ENCODE results near the gene OTOF. TPM values are rescaled to one million over a fixed set of nuclear protein-coding genes. Genes with fewer than 3 reads are reported as not detected.
A peak's percentile ranks its signal among the peaks of the same experiment; 100 is the strongest.

The OTOF gene
- total and polyA plus RNA-seq, 2 of the 13 experiments (the other 11 are each of a cell fraction or from before 2014, with no cell fraction given) = 0.04 TPM; not detected in 1

DNA sequence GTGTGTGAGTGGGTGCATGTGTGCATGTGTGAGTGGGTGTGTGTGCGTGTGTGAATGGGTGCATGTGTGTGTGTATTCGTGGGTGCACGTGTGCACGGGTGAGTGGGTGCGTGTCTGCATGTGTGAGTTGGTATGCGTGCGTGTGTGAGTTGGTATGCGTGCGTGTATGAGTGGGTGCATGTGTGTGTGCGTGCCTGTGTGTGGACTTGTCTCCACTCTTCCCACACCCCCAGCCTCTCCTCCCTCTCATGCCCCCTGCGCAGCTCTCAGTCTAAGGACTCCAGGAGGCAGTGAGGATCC is 5.1 kb upstream of the OTOF start:
- CTCF ChIA-PET (ENCODE audit: low intra/inter-chr PET ratio, low total read pairs) = no interaction called here
- intact Hi-C loops (cut with micrococcal nuclease; ENCODE audit: unreplicated experiment) (no loop called here), in situ Hi-C loops (cut with HindIII; ENCODE audit: extremely low pct_ligation_motif_present, low pct_unique_long_range_greater_than_20kb) (no loop called here)
- ATAC-seq (no peak), FAIRE-seq (no peak), DNase-seq (ENCODE audit: low spot score) (no peak)
- 89% methylated on average over 11 of the region's 11 CpGs for WGBS (ENCODE audit: low lambda C conversion rate)
- no peak overlapping the region for H3K9ac ChIP-seq (ENCODE audit: insufficient read depth, low read depth, low read length)
- H2AFZ ChIP-seq (ENCODE audit: low read length) = no peak overlapping the region
- no peaks in the 10 kb centered on the region for H4K20me1 ChIP-seq (ENCODE audit: insufficient read depth, low read length)
- no peaks in the 10 kb centered on the region for H3K9me3 ChIP-seq (ENCODE audit: low read length)
- no peak overlapping the region for H3K4me3 ChIP-seq (replicated peaks in 1 of 3; ENCODE audit: insufficient read depth in 1 of 3, low read depth in 2 of 3, low read length in 3 of 3)
- H3K27ac ChIP-seq (ENCODE audit: extremely low read length, insufficient read depth, low read length) = no peak overlapping the region
- no peaks in the 10 kb centered on the region for H3K79me2 ChIP-seq (ENCODE audit: insufficient read depth, low read length)
- no peaks in the 10 kb centered on the region for H3K36me3 ChIP-seq (replicated peaks in 1 of 2; ENCODE audit: control insufficient read depth in 1 of 2, insufficient read depth in 2 of 2, low read length in 2 of 2)
- H3K4me1 ChIP-seq (ENCODE audit: insufficient read depth, low read length) = peaks cover 40% of the 10 kb centered on the region
- no peak overlapping the region for H3K4me2 ChIP-seq (ENCODE audit: low read depth, low read length)
- H3K27me3 ChIP-seq (ENCODE audit: control insufficient read depth in 1 of 2, insufficient read depth in 2 of 2, low read length in 2 of 2) = peaks cover 0 to 41% of the 10 kb centered on the region in 2 experiments; a peak in 3 of 5 replicates
- no TSS peak for BruUV-seq (replicated peaks)
- POLR2A ChIA-PET = no interaction called here
- TF ChIP-seq, protein P1, sequence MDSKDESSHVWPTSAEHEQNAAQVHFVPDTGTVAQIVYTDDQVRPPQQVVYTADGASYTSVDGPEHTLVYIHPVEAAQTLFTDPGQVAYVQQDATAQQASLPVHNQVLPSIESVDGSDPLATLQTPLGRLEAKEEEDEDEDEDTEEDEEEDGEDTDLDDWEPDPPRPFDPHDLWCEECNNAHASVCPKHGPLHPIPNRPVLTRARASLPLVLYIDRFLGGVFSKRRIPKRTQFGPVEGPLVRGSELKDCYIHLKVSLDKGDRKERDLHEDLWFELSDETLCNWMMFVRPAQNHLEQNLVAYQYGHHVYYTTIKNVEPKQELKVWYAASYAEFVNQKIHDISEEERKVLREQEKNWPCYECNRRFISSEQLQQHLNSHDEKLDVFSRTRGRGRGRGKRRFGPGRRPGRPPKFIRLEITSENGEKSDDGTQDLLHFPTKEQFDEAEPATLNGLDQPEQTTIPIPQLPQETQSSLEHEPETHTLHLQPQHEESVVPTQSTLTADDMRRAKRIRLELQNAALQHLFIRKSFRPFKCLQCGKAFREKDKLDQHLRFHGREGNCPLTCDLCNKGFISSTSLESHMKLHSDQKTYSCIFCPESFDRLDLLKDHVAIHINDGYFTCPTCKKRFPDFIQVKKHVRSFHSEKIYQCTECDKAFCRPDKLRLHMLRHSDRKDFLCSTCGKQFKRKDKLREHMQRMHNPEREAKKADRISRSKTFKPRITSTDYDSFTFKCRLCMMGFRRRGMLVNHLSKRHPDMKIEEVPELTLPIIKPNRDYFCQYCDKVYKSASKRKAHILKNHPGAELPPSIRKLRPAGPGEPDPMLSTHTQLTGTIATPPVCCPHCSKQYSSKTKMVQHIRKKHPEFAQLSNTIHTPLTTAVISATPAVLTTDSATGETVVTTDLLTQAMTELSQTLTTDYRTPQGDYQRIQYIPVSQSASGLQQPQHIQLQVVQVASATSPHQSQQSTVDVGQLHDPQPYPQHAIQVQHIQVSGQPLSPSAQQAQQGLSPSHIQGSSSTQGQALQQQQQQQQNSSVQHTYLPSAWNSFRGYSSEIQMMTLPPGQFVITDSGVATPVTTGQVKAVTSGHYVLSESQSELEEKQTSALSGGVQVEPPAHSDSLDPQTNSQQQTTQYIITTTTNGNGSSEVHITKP (CRISPR knock-in tag; IDR thresholded peaks at IDR 0.05; ENCODE audit: low read depth) = no peak
- TF ChIP-seq GABPA (IDR thresholded peaks at IDR 0.05; ENCODE audit: low read depth, low read length) (0 out of 2 replicates have a peak, but pooled peaks have one; percentile 16), GABPA (CRISPR knock-in tag; IDR thresholded peaks at IDR 0.05; ENCODE audit: low read depth) (no peak), ZHX1 (CRISPR knock-in tag; IDR thresholded peaks at IDR 0.05; ENCODE audit: low read depth) (peak; percentile 10; the same call in 1 of the 2 replicates)
- TF ChIP-seq, protein P2, sequence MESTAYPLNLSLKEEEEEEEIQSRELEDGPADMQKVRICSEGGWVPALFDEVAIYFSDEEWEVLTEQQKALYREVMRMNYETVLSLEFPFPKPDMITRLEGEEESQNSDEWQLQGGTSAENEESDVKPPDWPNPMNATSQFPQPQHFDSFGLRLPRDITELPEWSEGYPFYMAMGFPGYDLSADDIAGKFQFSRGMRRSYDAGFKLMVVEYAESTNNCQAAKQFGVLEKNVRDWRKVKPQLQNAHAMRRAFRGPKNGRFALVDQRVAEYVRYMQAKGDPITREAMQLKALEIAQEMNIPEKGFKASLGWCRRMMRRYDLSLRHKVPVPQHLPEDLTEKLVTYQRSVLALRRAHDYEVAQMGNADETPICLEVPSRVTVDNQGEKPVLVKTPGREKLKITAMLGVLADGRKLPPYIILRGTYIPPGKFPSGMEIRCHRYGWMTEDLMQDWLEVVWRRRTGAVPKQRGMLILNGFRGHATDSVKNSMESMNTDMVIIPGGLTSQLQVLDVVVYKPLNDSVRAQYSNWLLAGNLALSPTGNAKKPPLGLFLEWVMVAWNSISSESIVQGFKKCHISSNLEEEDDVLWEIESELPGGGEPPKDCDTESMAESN (CRISPR knock-in tag; conservative IDR thresholded peaks at IDR 0.05) = no peak

Measured in HepG2 (cell line).